HepG2 (cell line): ENCODE results near the gene COMT. TPM values are rescaled to one million over a fixed set of nuclear protein-coding genes. Genes with fewer than 3 reads are reported as not detected.

ENCODE experiments used
- ADNP ChIP-seq: sonication (generic); formaldehyde crosslinking; IDR thresholded peaks from 2 replicates; pipeline ENCODE4 v1.4.0; 2020; ENCODE audit warnings: missing genetic modification reagents
- BRCA1 ChIP-seq: sonication (generic); formaldehyde crosslinking; IDR thresholded peaks from 2 replicates; pipeline ENCODE4 v1.4.0; 2020; ENCODE audit warnings: missing genetic modification reagents
- CAMTA2 ChIP-seq: sonication (generic); formaldehyde crosslinking; IDR thresholded peaks from 2 replicates; pipeline ENCODE4 v1.4.0; 2020; ENCODE audit warnings: mild to moderate bottlenecking, missing genetic modification reagents, borderline replicate concordance
- CSRNP1 ChIP-seq: sonication (generic); formaldehyde crosslinking; IDR thresholded peaks from 2 replicates; pipeline ENCODE4 v1.8.1; 2023; ENCODE audit warnings: mild to moderate bottlenecking, missing genetic modification reagents
- FIP1L1 ChIP-seq: fragments of 200-400 bp; formaldehyde crosslinking; IDR thresholded peaks from 2 replicates; pipeline ENCODE4 v1.6.1; 2018; ENCODE audit warnings: low read depth, mild to moderate bottlenecking, low read length, moderate library complexity, borderline replicate concordance; ENCODE audit not compliant: insufficient read depth
- HINFP ChIP-seq: sonication (generic); formaldehyde crosslinking; IDR thresholded peaks from 2 replicates; pipeline ENCODE4 v1.4.0; 2020; ENCODE audit warnings: low read depth, mild to moderate bottlenecking, missing genetic modification reagents
- HMG20B ChIP-seq: conservative IDR thresholded peaks from 2 replicates; pipeline ENCODE4 v1.6.1; 2016; ENCODE audit warnings: missing genetic modification reagents, missing compliant biosample characterization
- HOXA9 ChIP-seq: sonication (generic); formaldehyde crosslinking; IDR thresholded peaks from 2 replicates; pipeline ENCODE4 v1.8.1; 2022; ENCODE audit warnings: missing genetic modification reagents, mild to moderate bottlenecking, moderate library complexity, borderline replicate concordance
- RNF219 ChIP-seq: sonication (generic); formaldehyde crosslinking; IDR thresholded peaks from 2 replicates; pipeline ENCODE4 v1.5.0; 2020; ENCODE audit warnings: mild to moderate bottlenecking, missing genetic modification reagents
- SALL1 ChIP-seq: sonication (generic); formaldehyde crosslinking; IDR thresholded peaks from 2 replicates; pipeline ENCODE4 v1.8.0; 2022; ENCODE audit warnings: mild to moderate bottlenecking, missing genetic modification reagents
- SNRNP70 ChIP-seq: fragments of 200-400 bp; formaldehyde crosslinking; IDR thresholded peaks from 2 replicates; pipeline ENCODE4 v1.6.1; 2017; ENCODE audit warnings: mild to moderate bottlenecking, low read depth, low read length, moderate library complexity
- SOX5 ChIP-seq: IDR thresholded peaks from 2 replicates; pipeline ENCODE4 v1.6.1; 2016; ENCODE audit warnings: borderline replicate concordance
- TSC22D2 ChIP-seq: sonication (generic); formaldehyde crosslinking; IDR thresholded peaks from 2 replicates; pipeline ENCODE4 v1.5.1; 2020; ENCODE audit warnings: missing genetic modification reagents, mild to moderate bottlenecking, borderline replicate concordance
- ZFP36 ChIP-seq: fragments of 150-350 bp; IDR thresholded peaks from 2 replicates; pipeline ENCODE4 v1.6.1; 2018; ENCODE audit warnings: borderline replicate concordance, low read length, low read depth; ENCODE audit not compliant: partially characterized antibody
- ZFP90 ChIP-seq: sonication (generic); formaldehyde crosslinking; IDR thresholded peaks from 2 replicates; pipeline ENCODE4 v1.8.0; 2022; ENCODE audit warnings: missing genetic modification reagents, mild to moderate bottlenecking, inconsistent platforms, borderline replicate concordance
- ZNF12 ChIP-seq: sonication (generic); formaldehyde crosslinking; IDR thresholded peaks from 2 replicates; pipeline ENCODE4 v1.5.0; 2020; ENCODE audit warnings: missing genetic modification reagents
- ZNF331 ChIP-seq: sonication (generic); formaldehyde crosslinking; IDR thresholded peaks from 2 replicates; pipeline ENCODE4 v1.4.0; 2020; ENCODE audit warnings: missing genetic modification reagents
- ZNF414 ChIP-seq: sonication (generic); formaldehyde crosslinking; IDR thresholded peaks from 2 replicates; pipeline ENCODE4 v1.5.0; 2020; ENCODE audit warnings: missing genetic modification reagents
- ZNF446 ChIP-seq: sonication (generic); formaldehyde crosslinking; IDR thresholded peaks from 2 replicates; pipeline ENCODE4 v1.5.0; 2020; ENCODE audit warnings: mild to moderate bottlenecking, missing genetic modification reagents
- ZNF547 ChIP-seq: sonication (generic); formaldehyde crosslinking; IDR thresholded peaks from 2 replicates; pipeline ENCODE4 v1.5.1; 2020; ENCODE audit warnings: mild to moderate bottlenecking, missing genetic modification reagents
- ZNF674 ChIP-seq: sonication (generic); formaldehyde crosslinking; IDR thresholded peaks from 2 replicates; pipeline ENCODE4 v1.5.0; 2020; ENCODE audit warnings: low read depth, mild to moderate bottlenecking, missing genetic modification reagents
- ZNF740 ChIP-seq: sonication (generic); formaldehyde crosslinking; IDR thresholded peaks from 2 replicates; pipeline ENCODE4 v1.4.0; 2020; ENCODE audit warnings: missing genetic modification reagents
- ZNF776 ChIP-seq: sonication (generic); formaldehyde crosslinking; IDR thresholded peaks from 2 replicates; pipeline ENCODE4 v1.4.0; 2020; ENCODE audit warnings: mild to moderate bottlenecking, missing genetic modification reagents
- polyA plus RNA-seq, 8 experiments: library from polyadenylated mRNA; depleted of rRNA in 3 of 8; stranded (reverse) in 7 of 8; unstranded in 1 of 8; fragments of >200 nt; fragmentation: Illumina TruSeq in 4 of 8; extraction: Trizol in 4 of 8; gene quantifications; 2 replicates each; pipeline versions ENCODE4 v1.2.1 to v1.2.3, GENCODE V29; 2011 to 2016; ENCODE audit warnings: low read depth in 4 of 8, missing spikeins in 1 of 8, mixed read lengths in 1 of 8; ENCODE audit not compliant: insufficient read depth in 1 of 8
- total RNA-seq, 5 experiments: library from RNA; depleted of rRNA; stranded (reverse); fragments of >200 nt; fragmentation: Illumina TruSeq; extraction: Trizol; gene quantifications; 2 replicates each; pipeline ENCODE4 v1.2.3, GENCODE V29; 2016; ENCODE audit warnings: low read depth in 1 of 5

Gene COMT
- total and polyA plus RNA-seq, 2 of the 13 experiments (the other 11 are each of a cell fraction or from before 2014, with no cell fraction given), result 156 to 162 TPM

GRCh38 chr22:19962246-19962908 lies 20.8 kb downstream of the COMT start (continued):
- TF ChIP-seq ZNF414 (CRISPR knock-in tag) (peak; percentile 25; the same call in 1 of the 2 replicates), SALL1 (CRISPR knock-in tag) (peak; percentile 11; the same call in 1 of the 2 replicates), ZNF776 (no peak), HINFP (CRISPR knock-in tag) (no peak), ZNF674 (CRISPR knock-in tag) (no peak), BRCA1 (CRISPR knock-in tag) (no peak), HMG20B (CRISPR knock-in tag) (no peak), ZNF740 (CRISPR knock-in tag) (no peak), ZNF12 (CRISPR knock-in tag) (no peak), SOX5 (CRISPR knock-in tag) (0 out of 2 replicates have a peak, but pooled peaks have one; percentile 6), CSRNP1 (CRISPR knock-in tag) (0 out of 2 replicates have a peak, but pooled peaks have one; percentile 36), ZFP90 (CRISPR knock-in tag) (no peak), RNF219 (CRISPR knock-in tag) (no peak), ZNF446 (CRISPR knock-in tag) (no peak), ADNP (CRISPR knock-in tag) (0 out of 2 replicates have a peak, but pooled peaks have one; percentile 40), ZNF547 (CRISPR knock-in tag) (no peak; the same call in 1 of the 2 replicates), TSC22D2 (CRISPR knock-in tag) (no peak), FIP1L1 (no peak), CAMTA2 (no peak), ZNF331 (CRISPR knock-in tag) (no peak; the same call in 1 of the 2 replicates), SNRNP70 (no peak), ZFP36 (no peak), HOXA9 (no peak)
